HG03280 (cell line): ENCODE data around the gene TACSTD2.
"Not testable (repeated sequence)": the region's sequence is repeated elsewhere in the genome, so short reads cannot be mapped to it uniquely, and the experiment has no call there.

ENCODE experiments used
- ATAC-seq: cut with Tn5 transposase; IDR thresholded peaks from one replicate; pipeline ENCODE4 v1.9.1; 2021; ENCODE audit warnings: mild to moderate bottlenecking, moderate library complexity; ENCODE audit not compliant: unreplicated experiment

The TACSTD2 gene, protein sequence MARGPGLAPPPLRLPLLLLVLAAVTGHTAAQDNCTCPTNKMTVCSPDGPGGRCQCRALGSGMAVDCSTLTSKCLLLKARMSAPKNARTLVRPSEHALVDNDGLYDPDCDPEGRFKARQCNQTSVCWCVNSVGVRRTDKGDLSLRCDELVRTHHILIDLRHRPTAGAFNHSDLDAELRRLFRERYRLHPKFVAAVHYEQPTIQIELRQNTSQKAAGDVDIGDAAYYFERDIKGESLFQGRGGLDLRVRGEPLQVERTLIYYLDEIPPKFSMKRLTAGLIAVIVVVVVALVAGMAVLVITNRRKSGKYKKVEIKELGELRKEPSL

DNA sequence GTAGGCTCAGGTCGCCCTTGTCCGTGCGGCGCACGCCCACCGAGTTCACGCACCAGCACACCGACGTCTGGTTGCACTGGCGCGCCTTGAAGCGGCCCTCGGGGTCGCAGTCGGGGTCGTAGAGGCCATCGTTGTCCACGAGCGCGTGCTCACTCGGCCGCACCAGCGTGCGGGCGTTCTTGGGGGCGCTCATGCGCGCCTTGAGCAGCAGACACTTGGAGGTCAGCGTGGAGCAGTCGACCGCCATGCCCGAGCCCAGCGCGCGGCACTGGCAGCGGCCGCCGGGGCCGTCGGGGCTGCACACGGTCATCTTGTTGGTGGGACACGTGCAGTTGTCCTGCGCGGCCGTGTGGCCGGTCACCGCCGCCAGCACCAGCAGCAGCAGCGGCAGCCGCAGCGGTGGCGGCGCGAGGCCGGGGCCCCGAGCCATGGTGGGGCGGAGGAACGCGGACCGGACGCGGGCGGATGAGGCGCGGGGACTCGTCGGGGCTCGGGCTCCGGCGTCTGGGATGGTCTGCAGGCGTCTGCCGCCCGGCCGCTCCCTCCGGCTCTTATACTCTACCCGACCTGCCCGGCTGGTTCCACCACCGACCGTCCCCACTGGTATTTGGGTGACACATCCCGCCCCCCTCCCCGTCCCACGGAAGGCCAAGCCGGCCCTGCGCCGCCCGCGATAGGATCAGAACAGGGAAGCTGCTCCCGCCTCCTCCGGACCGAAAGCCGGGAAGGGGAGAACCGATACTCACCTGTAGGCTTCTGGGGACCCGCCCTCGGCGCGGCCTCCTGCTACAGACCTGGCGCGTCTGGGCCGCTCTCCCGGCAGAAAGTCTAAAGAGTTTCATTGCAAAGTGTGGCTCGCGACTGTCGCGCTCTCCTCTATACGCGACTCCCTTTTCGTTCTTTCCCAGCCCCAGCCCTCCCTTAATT lies at the start of gene TACSTD2:
Gene TACSTD2 (minus strand): TSS at position 526 of the 927 bp plus-strand sequence. CDS start 96 bp downstream, at position 430.
- no peak for ATAC-seq

DNA sequence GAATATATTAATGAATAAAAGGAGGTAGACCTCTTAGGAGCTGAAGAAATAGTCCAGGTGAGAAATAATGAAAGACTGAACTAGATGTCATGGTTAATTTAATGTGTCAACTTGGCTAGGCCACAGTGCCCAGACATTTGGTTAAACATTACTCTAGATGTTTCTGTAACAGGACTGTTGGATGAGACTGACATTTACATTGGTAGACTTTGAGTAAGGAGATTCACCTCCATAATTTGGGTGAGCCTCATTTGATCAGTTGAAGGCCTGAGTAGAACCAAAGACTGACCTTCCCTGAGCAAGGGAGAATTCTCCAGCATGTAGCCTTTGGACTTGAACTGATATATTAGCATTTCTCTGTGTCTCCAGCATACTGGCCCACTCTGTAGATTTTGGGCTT lies 49.2 kb upstream of the TACSTD2 start:
- no peak for ATAC-seq

DNA sequence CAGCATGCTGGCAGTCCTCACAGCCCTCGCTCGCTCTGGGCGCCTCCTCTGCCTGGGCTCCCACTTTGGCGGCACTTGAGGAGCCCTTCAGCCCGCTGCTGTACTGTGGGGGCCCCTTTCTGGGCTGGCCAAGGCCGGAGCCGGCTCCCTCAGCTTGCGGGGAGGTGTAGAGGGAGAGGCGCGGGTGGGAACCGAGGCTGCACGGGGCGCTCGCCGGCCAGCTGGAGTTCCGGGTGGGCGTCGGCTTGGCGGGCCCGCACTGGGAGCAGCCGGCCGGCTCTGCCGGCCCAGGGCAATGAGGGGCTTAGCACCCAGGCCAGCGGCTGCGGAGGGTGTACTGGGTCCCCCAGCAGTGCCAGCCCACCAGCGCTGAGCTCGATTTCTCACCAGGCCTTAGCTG lies 46.2 kb upstream of the TACSTD2 start:
- not testable (repeated sequence) for ATAC-seq

DNA sequence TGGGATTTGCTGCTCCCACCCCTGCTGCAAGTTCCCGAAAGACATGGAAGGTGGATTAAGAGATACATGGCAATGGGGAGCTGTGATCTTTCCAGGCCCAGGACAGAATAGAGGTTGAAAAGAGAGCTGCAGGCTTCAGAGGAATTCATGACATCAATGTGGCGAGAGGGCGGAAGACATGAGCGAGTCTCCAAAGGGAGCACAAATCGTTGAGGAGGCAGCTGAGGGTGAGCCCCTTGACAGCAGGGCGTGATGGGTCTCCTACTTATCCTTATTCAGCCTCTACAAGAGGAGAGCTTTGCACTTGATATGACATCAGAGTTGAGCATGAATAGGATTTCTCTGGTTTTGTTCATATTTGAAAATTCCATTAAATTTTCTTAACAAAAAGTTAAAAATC lies 45.5 kb upstream of the TACSTD2 start:
- ATAC-seq: no peak

DNA sequence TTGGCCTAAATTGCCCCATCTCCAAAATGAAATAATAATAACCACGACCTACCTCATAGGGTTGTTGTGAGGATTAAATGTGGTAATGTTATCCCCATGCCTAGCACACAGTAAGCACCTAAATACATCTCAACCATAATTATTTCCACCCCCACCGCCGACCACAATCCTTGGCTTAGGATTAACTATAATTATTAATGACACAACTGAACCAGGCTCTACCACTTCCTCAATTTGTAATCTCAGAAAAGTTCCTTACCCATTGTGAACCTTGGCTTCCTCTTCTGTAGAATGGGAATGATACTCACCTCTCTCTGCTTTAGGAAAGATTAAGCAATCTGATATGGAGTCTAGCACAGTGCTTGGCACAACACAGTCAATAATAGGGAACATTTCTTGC lies 44.3 kb upstream of the TACSTD2 start:
- no peak for ATAC-seq

DNA sequence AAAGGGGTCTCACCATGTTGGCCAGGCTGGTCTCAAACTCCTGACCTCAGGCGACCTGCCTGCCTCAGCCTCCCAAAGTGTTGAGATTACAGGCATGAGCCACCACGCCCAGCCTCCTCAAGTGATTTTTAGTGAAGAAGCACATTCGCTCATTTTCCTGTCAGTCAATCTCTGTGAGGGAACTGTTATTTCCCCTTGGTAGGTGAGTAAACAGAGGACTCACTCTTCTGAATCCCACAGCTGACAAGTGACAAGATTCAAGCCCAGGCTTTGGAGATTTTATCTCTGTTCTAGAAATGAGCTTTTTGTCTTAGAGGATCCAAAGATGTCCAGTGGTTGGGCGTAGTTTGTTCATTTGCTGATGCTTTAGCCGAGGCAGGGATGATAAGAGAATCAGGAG lies 43.9 kb upstream of the TACSTD2 start:
- ATAC-seq: no peak

DNA sequence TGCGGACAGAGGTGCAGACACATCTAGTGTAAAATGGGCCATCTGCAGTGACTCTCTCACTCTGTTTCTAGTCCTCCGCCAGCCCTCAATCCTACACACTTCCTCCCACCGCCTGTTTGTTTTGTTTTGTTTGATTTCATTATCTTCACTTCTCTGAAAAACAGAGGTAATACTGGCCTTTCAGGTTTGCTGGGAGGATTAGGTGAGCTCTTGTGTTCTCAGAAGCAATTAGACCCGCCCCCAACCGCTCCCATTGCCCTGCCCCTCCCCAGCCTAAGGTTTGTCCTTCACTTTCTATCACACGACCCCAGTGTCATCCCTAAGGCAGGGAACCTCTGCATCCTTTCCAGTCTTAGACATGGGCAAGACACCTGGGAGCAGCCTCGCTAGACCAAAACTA lies 43.2 kb upstream of the TACSTD2 start:
- ATAC-seq: no peak

DNA sequence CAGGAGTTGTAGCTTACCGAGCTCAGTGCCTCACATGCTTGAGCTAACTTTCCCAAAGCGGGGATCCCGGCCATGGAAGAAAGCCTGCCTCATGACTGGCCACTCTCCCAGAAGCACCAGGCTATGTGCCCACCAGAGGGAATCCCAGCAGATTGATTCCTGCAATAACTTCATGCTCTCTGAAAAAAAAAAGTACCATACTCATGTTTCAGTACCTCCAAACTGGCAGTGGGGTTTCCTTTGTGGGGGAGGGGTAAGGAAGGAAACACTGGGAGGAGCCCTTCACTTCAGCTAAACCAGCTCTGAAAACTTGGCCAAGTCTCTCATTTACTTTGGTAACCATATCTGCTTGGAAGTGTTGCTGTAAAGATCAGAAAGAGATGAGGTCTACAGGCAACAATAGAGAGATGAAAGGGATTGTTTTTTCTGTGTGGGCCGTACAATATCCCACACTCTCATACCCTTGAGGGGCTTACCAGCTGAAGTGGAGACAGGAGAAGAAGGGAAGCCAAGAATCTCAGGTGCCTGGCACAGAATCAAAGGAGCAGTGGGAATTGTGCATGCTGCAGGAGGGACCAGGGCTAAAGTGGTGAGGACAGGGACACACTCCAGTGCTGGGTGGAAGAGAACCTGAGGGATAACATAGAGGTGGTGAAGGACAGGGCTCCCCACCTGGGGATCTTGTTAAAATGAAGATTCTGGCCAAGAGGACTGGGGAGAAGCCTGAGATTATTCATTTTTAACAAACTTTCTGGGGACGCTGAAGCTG lies 42.4 kb upstream of the TACSTD2 start:
- no peak for ATAC-seq

DNA sequence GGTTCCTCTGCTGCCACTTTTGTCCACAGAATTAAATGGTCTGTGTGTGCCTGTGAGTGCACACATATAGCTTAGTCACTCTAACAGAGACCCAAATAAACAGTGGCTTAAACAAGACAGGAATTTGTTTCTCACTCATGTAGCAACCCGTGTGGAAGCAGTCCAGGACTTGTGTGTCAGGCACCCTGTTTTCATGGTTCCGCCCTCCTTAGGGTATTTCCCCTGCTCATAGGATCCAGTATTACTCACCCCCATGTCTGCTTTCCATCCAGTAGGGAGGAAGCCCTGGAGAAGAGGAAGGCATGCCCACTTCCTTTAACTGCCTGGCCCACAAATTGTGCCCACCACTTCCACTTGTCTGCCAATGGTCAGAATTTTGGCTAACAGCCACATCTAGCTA lies 41.3 kb upstream of the TACSTD2 start:
- ATAC-seq: no peak

DNA sequence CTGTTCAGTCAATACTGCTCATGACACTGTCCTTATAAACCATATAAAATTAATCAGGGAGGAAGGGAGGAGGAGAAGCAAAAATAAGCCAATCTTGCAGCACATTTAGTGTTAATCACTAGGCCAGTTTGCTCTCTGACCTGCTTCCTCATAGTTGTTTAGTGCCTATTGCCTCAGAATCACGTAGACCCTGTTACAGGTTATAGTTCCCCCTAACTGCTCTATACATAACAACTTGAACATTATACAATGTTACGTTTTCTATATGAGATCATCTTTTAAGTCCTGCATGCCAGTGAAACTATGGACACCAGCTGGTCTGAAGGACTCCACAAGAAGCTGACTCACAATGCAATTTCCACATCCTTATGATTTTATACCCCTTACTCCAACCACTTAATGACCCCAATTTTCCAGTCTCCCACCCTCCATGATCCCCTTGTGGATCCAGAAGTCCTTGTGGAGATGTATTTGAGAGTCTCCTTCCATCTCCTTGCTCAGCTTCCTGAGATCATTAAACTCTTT lies 34.9 kb upstream of the TACSTD2 start:
- no peak for ATAC-seq

DNA sequence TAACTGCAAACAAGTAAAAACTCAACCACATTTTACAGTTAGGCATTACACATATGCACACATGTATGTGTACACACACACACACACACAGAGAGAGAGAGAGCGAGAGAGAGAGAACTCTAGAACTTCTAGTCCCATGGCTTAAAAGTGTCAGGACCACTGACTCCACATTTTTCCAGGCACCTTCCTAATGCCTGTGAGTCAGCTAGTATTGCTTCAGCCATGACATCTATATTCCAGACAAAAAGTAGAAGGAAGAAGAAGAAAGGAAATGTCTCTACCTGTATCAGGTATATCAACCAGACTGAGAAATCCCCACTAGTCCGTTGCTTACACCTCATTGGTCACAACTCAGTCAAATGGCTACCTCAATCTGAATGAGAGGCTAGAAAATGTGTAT lies 31.9 kb upstream of the TACSTD2 start:
- no peak for ATAC-seq

DNA sequence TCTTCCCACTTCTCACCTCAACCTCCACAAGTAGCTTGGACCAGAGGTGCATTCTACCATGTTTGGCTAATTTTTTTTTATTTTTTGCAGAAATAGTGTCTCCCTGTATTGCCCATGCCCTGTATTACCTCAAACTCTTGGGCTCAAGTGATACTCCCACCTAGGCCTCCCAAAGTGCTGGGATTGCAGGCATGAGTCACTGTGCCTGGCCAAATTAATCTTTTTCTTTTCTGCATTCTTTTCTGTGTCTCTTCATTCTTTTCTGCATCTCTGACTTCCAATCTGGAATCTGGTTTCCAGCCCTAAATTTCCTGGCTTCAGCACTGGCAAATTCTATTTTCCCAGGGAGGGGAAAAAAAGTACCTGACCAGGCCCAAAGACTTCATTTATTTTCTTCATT lies 31.2 kb upstream of the TACSTD2 start:
- ATAC-seq: no peak

DNA sequence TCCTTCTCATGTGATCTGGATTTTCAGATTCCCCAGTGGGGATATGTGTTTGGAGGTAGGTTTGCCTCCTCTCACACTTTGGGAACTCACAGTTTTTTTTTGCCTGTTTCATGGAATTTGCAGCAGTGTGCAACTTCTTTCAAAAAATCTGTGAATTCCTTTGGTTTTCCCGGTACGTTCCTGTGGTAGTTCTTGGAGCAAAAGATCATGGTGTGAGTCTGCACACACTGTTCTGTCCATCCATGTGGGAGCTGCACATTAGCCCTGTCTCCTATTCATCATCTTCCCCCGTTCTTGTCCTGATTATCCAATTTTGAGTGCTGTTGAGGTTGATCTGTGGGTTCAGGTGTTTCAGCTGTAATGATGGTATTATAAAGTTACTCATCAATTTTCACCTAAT lies 30.3 kb upstream of the TACSTD2 start:
- no peak for ATAC-seq

DNA sequence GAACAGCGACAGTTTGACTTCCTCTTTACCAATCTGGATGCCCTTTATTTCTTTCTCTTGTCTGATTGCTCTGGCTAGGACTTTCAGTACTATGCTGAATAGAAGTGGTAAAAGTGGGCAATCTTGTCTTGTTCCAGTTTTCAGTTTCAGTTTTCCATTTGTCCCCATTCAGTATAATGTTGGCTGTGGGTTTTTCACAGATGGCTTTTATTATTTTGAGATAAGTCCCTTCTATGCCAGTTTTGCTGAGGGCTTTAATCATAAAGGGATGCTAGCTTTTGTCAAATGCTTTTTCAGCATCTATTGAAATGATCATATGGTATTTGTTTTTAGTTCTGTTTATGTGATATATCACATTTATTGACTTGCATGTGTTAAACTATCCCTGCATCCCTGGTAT lies 24.9 kb upstream of the TACSTD2 start:
- not testable (repeated sequence) for ATAC-seq

DNA sequence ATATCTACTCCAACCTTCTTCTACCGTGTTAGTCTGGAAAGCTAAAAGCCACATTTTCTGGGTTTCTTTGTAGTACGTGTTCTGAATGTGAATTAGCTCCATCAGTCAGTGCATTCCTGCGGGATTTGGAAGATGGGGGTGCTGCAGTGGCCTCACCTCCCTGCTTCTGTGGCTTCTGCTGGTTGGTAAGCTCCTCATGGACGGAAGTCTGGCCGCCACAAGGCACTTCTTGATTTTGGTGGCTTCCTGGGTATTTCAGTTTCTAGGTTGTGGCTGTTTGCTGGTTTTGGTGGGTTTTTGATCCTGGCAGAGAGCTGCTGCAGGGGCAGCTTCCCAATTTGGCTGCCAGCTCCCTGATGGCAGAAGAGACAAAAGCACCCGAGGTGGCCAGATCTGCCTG lies 20.9 kb upstream of the TACSTD2 start:
- no peak for ATAC-seq

DNA sequence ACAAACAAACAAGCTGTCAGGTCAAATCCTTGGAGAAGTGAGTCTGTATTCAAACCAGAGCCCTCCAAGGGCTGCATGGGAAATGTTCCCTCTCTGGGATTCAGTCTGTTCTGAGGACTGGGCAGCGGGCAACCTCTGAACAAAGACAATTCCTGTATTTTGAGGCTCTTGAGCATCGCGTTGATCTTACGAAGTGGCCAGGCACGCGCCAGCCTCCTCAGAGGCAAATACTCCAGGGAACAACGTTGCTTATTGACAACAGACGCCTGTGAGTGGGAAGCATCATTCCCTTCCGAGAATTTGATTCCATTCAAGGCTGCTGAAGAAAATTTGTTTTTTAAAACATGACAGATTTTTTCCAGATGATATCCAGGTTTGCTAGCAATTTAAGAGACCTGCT lies 20.0 kb upstream of the TACSTD2 start:
- no peak for ATAC-seq

DNA sequence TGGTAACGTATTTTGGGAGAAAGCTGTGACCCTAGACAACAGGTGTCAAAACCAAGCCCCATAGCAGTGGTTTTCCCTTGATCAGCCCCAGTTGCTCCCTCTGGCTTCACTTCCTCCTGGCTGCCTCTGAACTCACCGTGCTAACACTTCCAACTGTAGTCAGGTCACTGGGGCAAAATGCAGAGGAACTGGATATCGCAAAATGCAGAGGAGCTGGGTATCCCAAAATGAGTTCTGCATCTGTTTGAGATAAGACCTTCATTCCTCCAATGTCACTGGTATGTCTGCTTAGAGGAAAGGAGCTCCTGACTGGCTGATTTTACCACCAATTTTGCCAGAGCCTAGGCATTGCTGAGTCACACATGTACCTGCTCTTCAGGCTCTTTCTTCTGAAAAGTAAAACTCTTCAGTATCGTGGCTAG lies 19.6 kb upstream of the TACSTD2 start:
- ATAC-seq: no peak

DNA sequence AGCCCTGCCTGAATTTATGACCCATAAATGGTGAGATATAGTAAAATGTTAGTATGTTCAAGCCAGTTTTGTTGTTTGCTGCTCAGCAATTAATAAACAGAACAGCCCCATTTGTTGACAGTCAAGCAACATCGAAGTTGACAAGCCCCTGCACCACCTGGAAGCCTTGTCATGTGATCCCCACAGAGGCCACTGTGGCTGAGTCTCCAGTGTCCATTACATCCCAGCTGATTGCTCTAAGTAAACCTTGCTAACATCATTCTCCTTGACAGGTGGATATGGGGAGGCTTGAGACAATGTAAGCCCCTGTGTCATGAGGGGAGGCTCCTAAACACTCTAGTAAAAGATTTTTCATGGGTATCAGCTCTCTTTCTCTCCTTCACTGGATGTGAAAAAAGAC lies 17.5 kb upstream of the TACSTD2 start:
- no peak for ATAC-seq

DNA sequence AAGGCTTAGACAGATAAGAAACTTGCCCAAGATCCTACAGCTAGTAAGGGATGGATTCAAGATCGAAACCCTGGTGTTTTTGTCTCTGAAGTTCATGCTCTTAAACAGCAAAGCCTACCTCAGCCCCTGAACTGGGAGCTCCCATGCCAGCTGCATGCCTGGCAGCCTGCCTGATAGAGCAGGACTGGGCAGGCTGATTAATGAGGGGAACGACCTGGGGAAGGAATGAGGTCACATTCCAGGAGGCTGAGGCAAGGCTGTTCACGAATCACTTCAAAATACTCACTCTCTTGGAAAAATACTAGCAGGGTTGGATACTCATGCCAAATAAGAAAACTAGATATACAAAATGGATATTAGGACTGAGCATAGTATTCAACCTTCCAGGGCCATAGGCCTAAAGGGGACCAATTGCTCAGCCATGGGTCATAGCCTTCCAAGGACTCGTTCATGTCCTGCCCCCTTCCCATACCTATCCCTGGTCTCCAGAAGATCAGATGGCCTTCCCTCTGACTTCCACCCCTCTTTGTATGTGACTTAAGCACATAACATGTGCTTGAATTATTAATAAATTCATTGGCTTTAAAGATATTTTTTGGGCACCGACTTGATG lies 15.6 kb upstream of the TACSTD2 start:
- no peak for ATAC-seq

DNA sequence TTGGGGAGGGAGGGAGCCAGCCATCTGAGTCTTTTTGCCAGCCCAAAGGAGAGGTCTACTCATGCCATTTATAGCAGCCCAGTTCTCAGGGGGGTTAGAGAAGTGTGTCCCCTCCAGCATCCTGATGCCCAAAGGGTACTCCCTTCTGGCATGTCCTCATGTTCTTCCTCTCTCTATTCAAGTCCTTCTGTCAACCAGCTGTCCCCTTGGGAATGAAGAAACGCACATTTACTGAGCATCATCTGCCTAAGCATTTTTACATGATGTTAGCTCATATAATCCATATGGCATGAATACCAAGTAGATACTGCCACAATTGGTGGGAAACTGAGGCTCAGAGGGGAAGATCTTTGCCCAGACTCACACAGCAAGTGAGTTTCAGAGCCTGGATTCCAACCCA lies 14.8 kb upstream of the TACSTD2 start:
- ATAC-seq: no peak

DNA sequence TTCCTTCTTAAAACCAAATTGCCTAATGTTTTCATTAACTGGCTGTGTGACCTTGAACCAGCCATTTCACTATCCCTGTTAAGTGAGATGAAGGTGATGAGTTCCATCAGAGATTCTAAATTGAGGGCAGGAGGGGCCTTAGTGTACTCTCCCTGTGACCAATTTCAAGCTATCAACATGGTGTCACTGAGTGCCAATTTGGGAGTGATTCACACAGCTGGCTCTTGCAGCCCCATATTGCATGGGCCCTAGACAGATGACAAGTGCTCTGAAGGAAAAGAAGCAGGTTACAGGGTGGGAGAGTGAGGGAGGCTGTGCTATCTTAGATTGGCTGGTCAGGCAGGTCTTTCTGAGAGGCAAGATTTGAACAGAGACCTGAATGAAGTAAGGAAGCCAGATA lies 13.0 kb upstream of the TACSTD2 start:
- ATAC-seq: no peak
